SK-N-SH (cell line): ENCODE measurements around the gene ZBTB33. TPM values are rescaled to one million over a fixed set of nuclear protein-coding genes. Genes with fewer than 3 reads are reported as not detected.

Experiments
- CTCF ChIA-PET: fragments of 300-600, 350-600 bp; formaldehyde crosslinking; extraction: SDS; loops from one replicate; lab custom pipeline; 2021; lab: Yijun Ruan, JAX
- POLR2A ChIA-PET: fragments of 350-600 bp; sonication (Branson Sonifier 250); formaldehyde crosslinking; extraction: SDS; loops from one replicate; lab custom pipeline; 2020; ENCODE audit warnings: antibody characterized with exemption, inconsistent platforms; lab: Yijun Ruan, JAX
- DNase-seq: peaks from one replicate; pipeline ENCODE4 v3.0.0; 2012
- H2AFZ ChIP-seq: fragments of 200-600 bp; sonication (generic); 2 replicates; pipeline ENCODE4 v1.8.1; 2016; ENCODE audit warnings: antibody characterized with exemption, mild to moderate bottlenecking, low read depth
- H3F3A ChIP-seq: fragments of 200-600 bp; sonication (generic); replicated peaks from 2 replicates; pipeline ENCODE3; 2016; ENCODE audit warnings: antibody characterized with exemption, mild to moderate bottlenecking; ENCODE audit not compliant: insufficient read depth
- H3K27ac ChIP-seq, 2 experiments: fragments of 200-500 bp in 1 of 2; fragments of 200-600 bp in 1 of 2; sonication (Bioruptor generic) in 1 of 2; sonication (generic), shearing (Covaris generic) in 1 of 2; 2 replicates each; pipeline versions ENCODE4 v1.5.1 to v1.6.1; 2014 to 2016; ENCODE audit warnings: low read depth in 2 of 2, inconsistent platforms in 1 of 2, low read length in 1 of 2, mild to moderate bottlenecking in 1 of 2, mixed read lengths in 1 of 2
- H3K27me3 ChIP-seq: fragments of 200-600 bp; sonication (generic), shearing (Covaris generic); 2 replicates; pipeline ENCODE4 v1.6.1; 2016; ENCODE audit warnings: mixed run types; ENCODE audit not compliant: insufficient read depth
- H3K36me3 ChIP-seq, 2 experiments: fragments of 200-500 bp in 1 of 2; fragments of 200-600 bp in 1 of 2; sonication (Bioruptor generic) in 1 of 2; sonication (generic) in 1 of 2; replicated peaks in 1 of 2; 2 replicates each; pipeline versions ENCODE3 to v1.5.1; 2014 to 2016; ENCODE audit warnings: low read length in 1 of 2, mild to moderate bottlenecking in 1 of 2; ENCODE audit not compliant: insufficient read depth in 2 of 2, control insufficient read depth in 1 of 2
- H3K4me1 ChIP-seq, 2 experiments: fragments of 200-500 bp in 1 of 2; fragments of 200-600 bp in 1 of 2; sonication (Bioruptor generic) in 1 of 2; sonication (generic), shearing (Covaris generic) in 1 of 2; 2 replicates each; pipeline versions ENCODE4 v1.5.1 to v1.6.1; 2014 to 2016; ENCODE audit warnings: low read depth in 1 of 2, low read length in 1 of 2, mixed run types in 1 of 2; ENCODE audit not compliant: insufficient read depth in 2 of 2, control insufficient read depth in 1 of 2
- H3K4me2 ChIP-seq: fragments of 200-600 bp; sonication (generic), shearing (Covaris generic); 2 replicates; pipeline ENCODE4 v1.6.1; 2017; ENCODE audit warnings: mixed run types
- H3K4me3 ChIP-seq, 2 experiments: fragments of 200-500 bp in 1 of 2; fragments of 200-600 bp in 1 of 2; sonication (Bioruptor generic) in 1 of 2; sonication (generic), shearing (Covaris generic) in 1 of 2; 2 replicates each; pipeline versions ENCODE4 v1.5.1 to v1.8.1; 2014 to 2016; ENCODE audit warnings: low read depth in 2 of 2, inconsistent platforms in 1 of 2, low read length in 1 of 2, mild to moderate bottlenecking in 1 of 2, mixed read lengths in 1 of 2, moderate library complexity in 1 of 2
- H3K79me2 ChIP-seq: fragments of 200-600 bp; sonication (generic); 2 replicates; pipeline ENCODE4 v1.8.1; 2017; ENCODE audit warnings: mild to moderate bottlenecking; ENCODE audit not compliant: insufficient read depth
- H3K9ac ChIP-seq: fragments of 200-600 bp; sonication (generic); 2 replicates; pipeline ENCODE4 v1.6.1; 2017; ENCODE audit warnings: mixed run types
- H3K9me2 ChIP-seq: fragments of 200-600 bp; sonication (generic); 2 replicates; pipeline ENCODE4 v1.6.1; 2017; ENCODE audit warnings: mixed run types
- H3K9me3 ChIP-seq: fragments of 200-600 bp; sonication (generic); 2 replicates; pipeline ENCODE4 v1.6.1; 2017; ENCODE audit warnings: mixed run types, mild to moderate bottlenecking, moderate library complexity
- H4K20me1 ChIP-seq: fragments of 200-600 bp; sonication (generic); 2 replicates; pipeline ENCODE4 v1.6.1; 2017; ENCODE audit warnings: mild to moderate bottlenecking, mixed run types; ENCODE audit not compliant: insufficient read depth
- CHD2 ChIP-seq: fragments of 150-350 bp; IDR thresholded peaks from 2 replicates; pipeline ENCODE4 v1.6.1; 2018; ENCODE audit warnings: low read length; ENCODE audit not compliant: partially characterized antibody
- CTCF ChIP-seq: fragments of 200-600 bp; sonication (generic); IDR thresholded peaks from 2 replicates; pipeline ENCODE4 v1.6.1; 2017; ENCODE audit warnings: antibody characterized with exemption, mild to moderate bottlenecking, moderate library complexity
- ELF1 ChIP-seq: IDR thresholded peaks from 2 replicates; pipeline ENCODE4 v1.4.0; 2012
- EZH2phosphoT487 ChIP-seq: fragments of 200-600 bp; sonication (generic); IDR thresholded peaks from 2 replicates; pipeline ENCODE4 v1.6.1; 2017; ENCODE audit warnings: low read depth, mixed run types, mild to moderate bottlenecking, antibody characterized with exemption, moderate library complexity, borderline replicate concordance
- FOSL2 ChIP-seq: IDR thresholded peaks from 2 replicates; pipeline ENCODE4 v1.4.0; 2012; ENCODE audit warnings: low read depth, mild to moderate bottlenecking, moderate library complexity, borderline replicate concordance
- FOXJ3 ChIP-seq: sonication (generic); formaldehyde crosslinking; IDR thresholded peaks from 2 replicates; pipeline ENCODE4 v1.5.1; 2020; ENCODE audit warnings: mild to moderate bottlenecking, missing genetic modification reagents
- FOXM1 ChIP-seq: IDR thresholded peaks from 2 replicates; pipeline ENCODE4 v1.4.0; 2012; ENCODE audit warnings: low read depth, mild to moderate bottlenecking
- GABPA ChIP-seq: IDR thresholded peaks from 2 replicates; pipeline ENCODE4 v1.4.0; 2012; ENCODE audit warnings: low read depth, mild to moderate bottlenecking
- GATA2 ChIP-seq: sonication (generic); formaldehyde crosslinking; IDR thresholded peaks from 2 replicates; pipeline ENCODE4 v1.5.0; 2020; ENCODE audit warnings: mild to moderate bottlenecking, missing genetic modification reagents
- JUND ChIP-seq: IDR thresholded peaks from 2 replicates; pipeline ENCODE4 v1.4.0; 2012
- MAX ChIP-seq: IDR thresholded peaks from 2 replicates; pipeline ENCODE4 v1.4.0; 2012; ENCODE audit warnings: low read depth
- MEF2A ChIP-seq: IDR thresholded peaks from 2 replicates; pipeline ENCODE4 v1.4.0; 2012; ENCODE audit warnings: low read depth, borderline replicate concordance
- MXI1 ChIP-seq: IDR thresholded peaks from 2 replicates; pipeline ENCODE4 v1.6.1; 2012; ENCODE audit warnings: mild to moderate bottlenecking, low read depth, low read length, improper control_type of control experiment
- NFIC ChIP-seq: IDR thresholded peaks from 2 replicates; pipeline ENCODE4 v1.4.0; 2012; ENCODE audit warnings: borderline replicate concordance
- NRF1 ChIP-seq: IDR thresholded peaks from 2 replicates; pipeline ENCODE4 v1.6.1; 2012; ENCODE audit warnings: low read depth, mild to moderate bottlenecking, low read length
- PBX3 ChIP-seq: IDR thresholded peaks from 2 replicates; pipeline ENCODE4; 2012
- POLR2AphosphoS5 ChIP-seq: IDR thresholded peaks from 2 replicates; pipeline ENCODE4 v1.6.1; 2012; ENCODE audit warnings: low read depth, low read length
- RAD21 ChIP-seq: IDR thresholded peaks from 2 replicates; pipeline ENCODE4 v1.6.1; 2012; ENCODE audit warnings: mild to moderate bottlenecking, low read length
- RCOR1 ChIP-seq: fragments of 150-350 bp; IDR thresholded peaks from 2 replicates; pipeline ENCODE4 v1.6.1; 2017; ENCODE audit warnings: antibody characterized with exemption, low read length
- RFX5 ChIP-seq: IDR thresholded peaks from 2 replicates; pipeline ENCODE4 v1.6.1; 2012; ENCODE audit warnings: mild to moderate bottlenecking, improper control_type of control experiment, low read length
- SIN3A ChIP-seq: IDR thresholded peaks from 2 replicates; pipeline ENCODE4 v1.6.1; 2012; ENCODE audit warnings: low read depth, mild to moderate bottlenecking, low read length, moderate library complexity, borderline replicate concordance
- SMC3 ChIP-seq: IDR thresholded peaks from 2 replicates; pipeline ENCODE4 v1.6.1; 2012; ENCODE audit warnings: low read depth, low read length, improper control_type of control experiment
- TAF1 ChIP-seq: IDR thresholded peaks from 2 replicates; pipeline ENCODE4 v1.6.1; 2012; ENCODE audit warnings: low read depth, mild to moderate bottlenecking, low read length, moderate library complexity, borderline replicate concordance
- TEAD4 ChIP-seq: IDR thresholded peaks from 2 replicates; pipeline ENCODE4 v1.4.0; 2012; ENCODE audit warnings: mild to moderate bottlenecking, borderline replicate concordance; ENCODE audit not compliant: insufficient read depth
- USF1 ChIP-seq: IDR thresholded peaks from 2 replicates; pipeline ENCODE4 v1.4.0; 2012; ENCODE audit warnings: low read depth, borderline replicate concordance
- WGBS: methylation state at CpG from one replicate; pipeline ENCODE4 v1.1.6; 2017; ENCODE audit warnings: low lambda C conversion rate; 5-methylcytosine and 5-hydroxymethylcytosine counted together
- polyA plus RNA-seq, 3 experiments: library from polyadenylated mRNA; depleted of rRNA; stranded (reverse); fragments of >200 nt; gene quantifications; 2 replicates each; pipeline ENCODE4 v1.2.3, GENCODE V29; 2012

The ZBTB33 gene
- polyA plus RNA-seq, 1 of the 3 experiments (the other 2 are of a cell fraction), result 1.2 TPM

- Histone ChIP-seq H3K79me2 (no peaks in the 10 kb centered on the region; the same call in 1 of the 2 replicates), H3K9me3 (no peaks in the 10 kb centered on the region), H3K9me2 (no peaks in the 10 kb centered on the region), H3K4me1 (peaks cover 0 to 3% of the 10 kb centered on the region in 2 experiments; a peak in 2 of 4 replicates), H3K27ac (peak overlapping the region; percentile 67 to 69; a peak in 2 of 4 replicates), H3K4me2 (peak overlapping the region; percentile 82), H3K27me3 (no peaks in the 10 kb centered on the region; the same call in 1 of the 2 replicates), H2AFZ (peak overlapping the region; percentile 79), H3K9ac (peak overlapping the region; percentile 58), H4K20me1 (no peaks in the 10 kb centered on the region), H3F3A (no peaks in the 10 kb centered on the region), H3K36me3 (no peaks in the 10 kb centered on the region), H3K4me3 (peak overlapping the region; percentile 72 to 73)
- ChIA-PET CTCF (interaction anchor here (1.0 kb wide), 1 partner anchor 31 kb away, joined by 3 read pairs; no protein-coding TSS in a partner anchor), POLR2A (no interaction called here)
- TF ChIP-seq EZH2phosphoT487 (no peak), MEF2A (no peak), ELF1 (no peak), CTCF (no peak), PBX3 (no peak), POLR2AphosphoS5 (no peak), RAD21 (no peak), RCOR1 (no peak), NFIC (no peak), TAF1 (no peak), USF1 (no peak), TEAD4 (no peak)
- WGBS, result 1% methylated on average over 16 of the region's 16 CpGs
- DNase-seq, result no peak
Observed at GRCh38 chrX:120244395-120244734, 6.2 kb upstream of the ZBTB33 start.

GRCh38 chrX:120244735-120245498 lies 5.7 kb upstream of the ZBTB33 start:
- H4K20me1 ChIP-seq, result no peaks in the 10 kb centered on the region
- POLR2A ChIA-PET, result no interaction called here
- WGBS, result 9% methylated on average over 31 of the region's 43 CpGs
- no peaks in the 10 kb centered on the region for H3K9me2 ChIP-seq
- no peaks in the 10 kb centered on the region; the same call in 1 of the 2 replicates for H3K79me2 ChIP-seq
- peak overlapping the region; percentile 58 for H3K9ac ChIP-seq
- H3K4me1 ChIP-seq, result peaks cover 0 to 3% of the 10 kb centered on the region in 2 experiments; a peak in 2 of 4 replicates
- peak overlapping the region; percentile 72 to 73 for H3K4me3 ChIP-seq
- H3K27ac ChIP-seq, result peak overlapping the region; percentile 67 to 69
- H3K4me2 ChIP-seq, result peak overlapping the region; percentile 82
- H3K27me3 ChIP-seq, result no peaks in the 10 kb centered on the region; the same call in 1 of the 2 replicates
- no peaks in the 10 kb centered on the region for H3F3A ChIP-seq
- no peaks in the 10 kb centered on the region for H3K9me3 ChIP-seq
- CTCF ChIA-PET, result interaction anchor here (1.0 kb wide), 1 partner anchor 31 kb away, joined by 3 read pairs; no protein-coding TSS in a partner anchor
- H2AFZ ChIP-seq, result peak overlapping the region; percentile 79
- DNase-seq, result peak; percentile 54
- no peaks in the 10 kb centered on the region for H3K36me3 ChIP-seq
- TF ChIP-seq SIN3A, result peak; percentile 46; the same call in 1 of the 2 replicates
- no peak for TF ChIP-seq GATA2
- TF ChIP-seq FOSL2, result 0 out of 2 replicates have a peak, but pooled peaks have one; percentile 20
- TF ChIP-seq MXI1, result peak; percentile 44; the same call in 1 of the 2 replicates
- TF ChIP-seq SMC3, result no peak
- no peak for TF ChIP-seq MEF2A
- TF ChIP-seq JUND, result no peak
- no peak for TF ChIP-seq RFX5
- peak; percentile 68 for TF ChIP-seq MAX
- peak; percentile 51 for TF ChIP-seq CHD2
- TF ChIP-seq EZH2phosphoT487, result no peak
- peak; percentile 72 for TF ChIP-seq GABPA
- peak; percentile 60; the same call in 1 of the 2 replicates for TF ChIP-seq FOXJ3 (CRISPR knock-in tag)
- no peak for TF ChIP-seq FOXM1
- 0 out of 2 replicates have a peak, but pooled peaks have one; percentile 12 for TF ChIP-seq NRF1
- no peak for TF ChIP-seq RCOR1
